OCI-LY3 (cell line): ENCODE data around the gene PPP6R2.

Experiments
- H2AFZ ChIP-seq: fragments of 200-600, 300-600 bp; shearing (Covaris generic); 2 replicates; pipeline ENCODE4 v1.6.0; 2014; ENCODE audit warnings: antibody characterized with exemption, low read depth, low read length
- H3K27ac ChIP-seq: fragments of 200-600, 300-600 bp; sonication (generic); 2 replicates; pipeline ENCODE4 v1.5.1; 2014; ENCODE audit warnings: mild to moderate bottlenecking, low read length, moderate library complexity, mixed read lengths
- H3K27me3 ChIP-seq: fragments of 200-600, 300-600 bp; sonication (generic); 2 replicates; pipeline ENCODE4 v1.6.1; 2014; ENCODE audit warnings: low read depth, low read length, mixed read lengths
- H3K36me3 ChIP-seq: fragments of 200-600, 300-600 bp; sonication (generic); replicated peaks from 2 replicates; pipeline ENCODE3; 2014; ENCODE audit warnings: low read depth, low read length, mixed read lengths
- H3K4me1 ChIP-seq: fragments of 300-600, 200-600 bp; sonication (generic); 2 replicates; pipeline ENCODE4 v1.6.1; 2014; ENCODE audit warnings: low read length, mixed read lengths
- H3K4me2 ChIP-seq: fragments of 200-600, 300-600 bp; sonication (generic); 2 replicates; pipeline ENCODE4 v1.6.1; 2014; ENCODE audit warnings: low read length, mixed read lengths
- H3K4me3 ChIP-seq: fragments of 300-600, 200-600 bp; sonication (generic); 2 replicates; pipeline ENCODE4 v1.5.1; 2014; ENCODE audit warnings: antibody characterized with exemption, mild to moderate bottlenecking, low read length, moderate library complexity
- H3K79me2 ChIP-seq: fragments of 300-600, 200-600 bp; shearing (Covaris generic); 2 replicates; pipeline ENCODE4 v1.6.1; 2014; ENCODE audit warnings: mild to moderate bottlenecking, low read length, mixed read lengths
- H3K9ac ChIP-seq: fragments of 300-600, 200-600 bp; shearing (Covaris generic); 2 replicates; pipeline ENCODE4 v1.6.0; 2014; ENCODE audit warnings: mild to moderate bottlenecking, low read length, moderate library complexity
- H3K9me3 ChIP-seq: fragments of 200-600, 300-600 bp; shearing (Covaris generic); 2 replicates; pipeline ENCODE4 v1.6.1; 2014; ENCODE audit warnings: low read length, mixed read lengths; ENCODE audit not compliant: insufficient read depth
- H4K20me1 ChIP-seq: fragments of 200-600, 300-600 bp; sonication (generic); 2 replicates; pipeline ENCODE4 v1.6.1; 2016; ENCODE audit warnings: low read length, mixed read lengths; ENCODE audit not compliant: insufficient read depth
- CTCF ChIP-seq: fragments of 200-600, 300-600 bp; sonication (generic); IDR thresholded peaks from 2 replicates; pipeline ENCODE4 v1.5.1; 2014; ENCODE audit warnings: antibody characterized with exemption, low read length, low read depth
- EZH2phosphoT487 ChIP-seq: fragments of 200-600 bp; shearing (Covaris generic); IDR thresholded peaks from 2 replicates; pipeline ENCODE4 v1.6.1; 2018; ENCODE audit warnings: antibody characterized with exemption, mixed run types, low read depth

Gene PPP6R2

GRCh38 chr22:50357756-50358155, 14.6 kb downstream of the PPP6R2 start:
- no peaks in the 10 kb centered on the region for H3K27me3 ChIP-seq
- no peaks in the 10 kb centered on the region for H3K4me1 ChIP-seq
- peaks cover 2% of the 10 kb centered on the region for H3K36me3 ChIP-seq
- H4K20me1 ChIP-seq: peaks cover 4% of the 10 kb centered on the region; the same call in 1 of the 2 replicates
- H3K27ac ChIP-seq: no peak overlapping the region
- peaks cover 42% of the 10 kb centered on the region for H3K79me2 ChIP-seq
- no peak overlapping the region for H3K4me3 ChIP-seq
- H3K4me2 ChIP-seq: no peak overlapping the region
- TF ChIP-seq CTCF (no peak), EZH2phosphoT487 (no peak)
- H2AFZ ChIP-seq: no peak overlapping the region
- H3K9me3 ChIP-seq: no peaks in the 10 kb centered on the region
- no peak overlapping the region for H3K9ac ChIP-seq

GRCh38 chr22:50360578-50360977, 17.5 kb downstream of the PPP6R2 start:
- peaks cover 2% of the 10 kb centered on the region for H3K36me3 ChIP-seq
- peaks cover 54% of the 10 kb centered on the region for H3K79me2 ChIP-seq
- no peak overlapping the region for H3K4me2 ChIP-seq
- no peak overlapping the region for H2AFZ ChIP-seq
- H4K20me1 ChIP-seq: peaks cover 4% of the 10 kb centered on the region; the same call in 1 of the 2 replicates
- H3K4me3 ChIP-seq: no peak overlapping the region
- H3K27me3 ChIP-seq: no peaks in the 10 kb centered on the region
- no peaks in the 10 kb centered on the region for H3K4me1 ChIP-seq
- no peaks in the 10 kb centered on the region for H3K9me3 ChIP-seq
- H3K27ac ChIP-seq: no peak overlapping the region
- H3K9ac ChIP-seq: no peak overlapping the region
- no peak for TF ChIP-seq EZH2phosphoT487
- no peak for TF ChIP-seq CTCF

GRCh38 chr22:50361222-50361621, 18.1 kb downstream of the PPP6R2 start:
- no peaks in the 10 kb centered on the region for H3K4me1 ChIP-seq
- H3K4me3 ChIP-seq: no peak overlapping the region
- peaks cover 59% of the 10 kb centered on the region for H3K79me2 ChIP-seq
- H3K9me3 ChIP-seq: no peaks in the 10 kb centered on the region
- H4K20me1 ChIP-seq: peaks cover 4% of the 10 kb centered on the region; the same call in 1 of the 2 replicates
- no peak overlapping the region for H3K9ac ChIP-seq
- no peaks in the 10 kb centered on the region for H3K27me3 ChIP-seq
- no peak overlapping the region for H3K27ac ChIP-seq
- no peak overlapping the region for H2AFZ ChIP-seq
- H3K4me2 ChIP-seq: no peak overlapping the region
- H3K36me3 ChIP-seq: peaks cover 2% of the 10 kb centered on the region
- TF ChIP-seq CTCF (no peak), EZH2phosphoT487 (no peak)

GRCh38 chr22:50361688-50362087, 18.6 kb downstream of the PPP6R2 start:
- no peak for TF ChIP-seq EZH2phosphoT487
- TF ChIP-seq CTCF: no peak
- Histone ChIP-seq H3K9me3 (no peaks in the 10 kb centered on the region), H2AFZ (no peak overlapping the region), H3K4me3 (no peak overlapping the region), H3K27me3 (no peaks in the 10 kb centered on the region), H3K27ac (no peak overlapping the region), H3K79me2 (peaks cover 62% of the 10 kb centered on the region), H3K36me3 (peaks cover 2% of the 10 kb centered on the region), H3K9ac (no peak overlapping the region), H3K4me2 (no peak overlapping the region), H3K4me1 (no peaks in the 10 kb centered on the region), H4K20me1 (peaks cover 4% of the 10 kb centered on the region; the same call in 1 of the 2 replicates)
